HG03135 (cell line): ENCODE results near the gene CDK5RAP2.

Experiments
- ATAC-seq: cut with Tn5 transposase; IDR thresholded peaks from one replicate; pipeline ENCODE4 v1.9.1; 2021; ENCODE audit warnings: mild to moderate bottlenecking, moderate library complexity; ENCODE audit not compliant: unreplicated experiment

The CDK5RAP2 gene

DNA sequence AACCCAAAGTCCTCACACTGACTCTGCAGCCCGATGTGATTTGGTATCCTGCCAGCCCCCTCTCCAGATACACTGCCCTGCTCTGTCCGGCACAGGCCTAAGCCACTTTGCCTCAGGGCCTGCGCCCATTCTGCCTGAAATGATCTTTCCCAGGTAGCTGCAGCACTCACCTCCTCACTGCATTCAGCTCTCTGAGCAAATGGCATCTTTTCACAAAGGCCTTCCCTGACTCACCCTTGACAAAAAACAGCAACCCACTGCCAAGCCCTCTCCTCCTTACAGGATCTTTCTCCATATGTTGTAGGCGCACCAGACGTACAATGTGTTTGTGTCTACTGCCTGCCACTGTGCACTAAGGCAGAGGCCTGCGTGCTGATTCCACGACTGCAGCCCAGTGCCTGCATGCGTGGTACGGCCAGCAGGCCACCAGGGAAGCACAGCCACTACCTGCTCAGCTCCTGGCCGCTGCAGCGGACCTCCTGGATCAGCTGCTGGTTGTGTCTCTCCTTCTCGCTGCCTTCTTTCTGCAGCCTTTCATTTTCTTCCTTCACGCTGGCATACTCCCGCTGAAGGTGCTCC lies 171.2 kb downstream of the CDK5RAP2 start:
- no peak for ATAC-seq

DNA sequence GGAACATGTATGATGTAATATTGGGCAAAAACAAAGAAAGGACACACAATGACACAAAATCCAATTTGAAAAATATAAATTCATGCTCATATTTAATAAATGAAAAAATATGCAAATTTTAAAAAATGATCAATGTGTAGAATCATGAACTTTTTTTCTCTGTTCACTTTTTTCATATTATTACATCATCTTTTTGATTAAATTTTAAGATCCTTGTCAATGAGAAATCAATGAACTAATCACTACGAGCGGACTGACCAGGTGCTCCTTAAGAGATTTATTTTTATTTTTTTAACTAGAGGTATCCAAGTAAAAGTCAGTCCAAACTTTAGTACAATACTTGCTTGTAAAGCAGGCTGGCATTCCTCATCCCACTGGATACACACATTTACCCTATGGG lies 174.1 kb downstream of the CDK5RAP2 start:
- no peak for ATAC-seq

DNA sequence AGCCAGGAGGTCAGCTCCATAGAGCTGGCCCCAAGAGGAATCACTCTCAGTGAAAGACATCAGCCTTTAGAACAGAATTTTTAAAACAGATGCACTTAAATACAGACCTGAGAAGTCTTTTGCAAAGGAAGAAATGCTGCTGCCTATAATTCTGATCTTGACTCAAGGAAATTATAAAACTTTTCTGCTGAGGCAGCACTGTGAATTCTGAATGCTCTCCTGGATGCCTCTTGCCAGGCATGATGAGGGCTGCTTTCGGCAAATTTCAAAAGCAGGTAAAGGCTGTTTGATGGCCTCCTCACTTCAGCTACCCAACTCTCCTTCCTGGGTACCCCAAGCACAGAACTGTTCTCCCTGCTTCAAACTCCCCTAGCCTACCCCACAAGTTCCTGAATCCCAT lies 174.8 kb downstream of the CDK5RAP2 start:
- ATAC-seq, result no peak

DNA sequence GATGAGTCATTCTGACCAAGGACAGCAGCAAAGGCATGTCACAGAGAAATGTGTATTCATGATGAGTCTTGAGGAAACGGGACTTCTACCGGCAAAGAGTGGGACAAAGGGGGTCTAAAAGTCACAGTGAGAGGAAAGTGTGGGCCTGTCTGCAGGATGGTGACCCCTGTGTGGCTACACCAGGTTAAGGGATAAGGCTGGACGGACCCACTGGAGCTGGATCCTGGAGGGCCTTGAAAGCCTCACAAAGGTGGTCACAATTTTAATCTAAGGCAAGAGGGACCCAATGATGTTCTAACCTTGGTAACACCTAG lies 176.5 kb downstream of the CDK5RAP2 start:
- no peak for ATAC-seq

DNA sequence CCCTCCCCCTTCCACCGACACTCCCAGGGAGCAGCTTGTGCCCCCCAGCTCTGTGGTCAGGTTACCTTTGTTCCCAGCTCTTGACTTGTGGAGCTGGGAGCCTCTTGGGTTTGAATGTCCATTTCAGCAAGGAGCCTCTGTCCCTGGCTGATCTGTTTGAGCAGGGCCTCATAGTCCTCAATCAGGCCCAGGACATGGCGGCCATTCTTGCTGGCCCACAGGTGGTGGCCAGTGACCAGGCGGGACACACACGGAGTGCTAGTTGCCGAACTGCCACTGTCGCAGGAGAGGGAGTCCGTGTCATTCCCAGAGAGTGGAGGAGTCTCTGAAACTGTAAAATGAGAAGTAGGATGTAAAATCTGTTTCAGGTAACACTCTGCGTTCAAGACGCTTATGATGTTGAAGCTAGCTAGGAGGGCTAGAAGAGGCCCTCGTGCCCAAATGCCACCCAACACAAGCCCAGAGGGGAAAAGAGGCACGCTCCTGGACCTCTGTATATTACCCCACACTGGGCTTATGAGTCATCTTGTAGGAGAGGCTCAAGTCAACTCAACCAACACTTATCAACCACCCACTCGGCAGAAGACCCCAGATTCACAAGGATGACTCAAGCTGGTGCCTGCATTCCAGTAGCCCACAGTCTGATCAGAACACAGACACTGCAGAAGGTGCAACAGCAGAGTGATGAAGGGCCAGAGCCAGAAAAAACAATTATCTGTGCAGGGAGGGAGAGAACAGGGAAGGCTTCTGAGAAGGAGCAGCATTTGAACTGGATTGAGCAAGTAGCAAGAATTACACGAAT lies 177.0 kb downstream of the CDK5RAP2 start:
- no peak for ATAC-seq

DNA sequence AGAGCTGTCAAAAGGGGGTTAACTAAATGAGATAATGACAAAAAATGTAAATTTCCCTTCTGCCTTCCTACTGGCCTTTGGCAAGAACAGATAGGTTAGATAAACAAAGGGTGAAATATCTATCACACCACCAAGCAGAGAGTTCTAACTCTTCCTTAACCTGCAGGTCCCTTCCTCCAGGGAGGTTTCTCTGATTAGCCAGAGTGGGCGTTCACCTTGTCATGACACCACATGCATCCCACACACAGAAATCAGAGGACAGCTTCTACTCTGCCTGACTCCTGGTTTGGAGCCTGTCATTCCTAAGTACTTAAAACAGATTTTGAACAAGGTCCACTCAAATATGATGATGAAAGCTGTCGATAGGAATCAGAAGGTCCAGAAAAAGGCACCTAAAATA lies 180.0 kb downstream of the CDK5RAP2 start:
- no peak for ATAC-seq

DNA sequence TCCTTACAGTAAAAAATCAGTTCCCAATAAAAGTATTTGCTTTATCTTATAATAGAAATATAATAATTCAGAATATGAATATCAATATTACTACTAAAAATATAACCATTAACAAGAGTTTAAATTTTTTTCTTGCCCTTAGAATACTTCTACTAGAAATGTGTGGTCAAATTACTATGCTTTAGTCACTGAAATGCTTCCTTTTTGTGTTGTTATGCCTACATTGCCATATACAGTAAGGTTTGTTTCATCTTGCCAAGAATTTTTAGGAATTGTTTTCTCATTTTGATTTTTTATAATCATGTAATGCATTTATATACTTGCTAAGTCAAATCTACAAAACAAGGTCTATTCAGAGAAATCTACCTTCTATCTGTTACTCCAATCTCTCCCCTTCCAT lies 181.7 kb downstream of the CDK5RAP2 start:
- no peak for ATAC-seq

DNA sequence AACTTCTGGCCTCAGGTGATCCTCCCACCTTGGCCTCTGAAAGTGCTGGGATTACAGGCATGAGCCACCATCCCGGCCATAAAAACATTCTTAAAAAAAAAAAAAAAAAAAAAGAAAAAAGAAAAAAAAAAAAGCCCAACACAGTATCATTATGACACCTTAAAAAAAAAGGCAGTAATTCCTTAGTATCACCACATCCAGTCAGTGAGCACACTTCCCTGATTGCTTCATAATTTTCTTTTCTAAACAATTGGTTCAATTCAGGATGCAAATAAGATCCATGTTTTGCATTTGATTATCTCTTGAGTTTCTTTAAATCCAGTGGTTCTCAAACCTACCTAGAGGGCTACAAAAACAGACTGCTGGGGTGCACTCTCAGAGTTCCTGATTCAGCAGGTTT lies 182.5 kb downstream of the CDK5RAP2 start:
- no peak for ATAC-seq

DNA sequence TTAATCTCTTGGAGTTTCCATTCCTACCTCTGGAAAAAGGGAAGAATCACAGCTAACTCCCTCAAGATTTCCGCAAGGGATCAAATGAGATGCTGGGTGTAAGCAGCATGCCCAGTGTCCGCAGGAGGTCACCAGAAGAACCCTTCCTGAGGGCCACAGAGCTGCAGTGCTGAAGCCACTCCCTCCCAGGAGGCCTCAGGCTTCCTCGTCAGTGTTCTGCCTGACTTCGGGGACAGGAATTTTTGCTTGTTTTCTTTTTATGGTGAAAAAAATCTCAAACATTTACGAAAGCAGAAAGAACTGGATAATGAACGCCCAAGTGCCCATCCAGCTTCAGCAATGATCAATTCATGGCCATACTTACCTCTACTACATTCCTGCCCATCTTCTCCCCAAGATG lies 183.0 kb downstream of the CDK5RAP2 start:
- ATAC-seq, result no peak

DNA sequence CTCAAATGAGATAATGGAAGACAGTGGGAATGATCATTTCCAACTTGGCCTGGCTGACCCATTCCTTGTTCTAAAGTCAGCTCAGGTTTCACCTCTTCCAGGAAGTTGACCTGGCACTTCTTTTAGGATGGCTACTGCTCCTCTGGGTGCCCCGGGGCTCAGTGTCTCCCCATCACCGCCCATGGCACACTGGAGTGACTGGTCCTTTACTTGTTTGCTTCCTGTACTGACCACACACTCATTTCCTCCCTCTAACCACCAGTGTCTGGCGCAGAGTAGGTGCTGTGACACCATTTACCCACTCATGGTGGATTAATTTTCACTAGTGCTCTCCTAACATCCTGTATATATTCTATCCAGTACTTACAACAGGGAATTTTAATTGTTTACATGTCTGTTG lies 183.5 kb downstream of the CDK5RAP2 start:
- ATAC-seq, result no peak

DNA sequence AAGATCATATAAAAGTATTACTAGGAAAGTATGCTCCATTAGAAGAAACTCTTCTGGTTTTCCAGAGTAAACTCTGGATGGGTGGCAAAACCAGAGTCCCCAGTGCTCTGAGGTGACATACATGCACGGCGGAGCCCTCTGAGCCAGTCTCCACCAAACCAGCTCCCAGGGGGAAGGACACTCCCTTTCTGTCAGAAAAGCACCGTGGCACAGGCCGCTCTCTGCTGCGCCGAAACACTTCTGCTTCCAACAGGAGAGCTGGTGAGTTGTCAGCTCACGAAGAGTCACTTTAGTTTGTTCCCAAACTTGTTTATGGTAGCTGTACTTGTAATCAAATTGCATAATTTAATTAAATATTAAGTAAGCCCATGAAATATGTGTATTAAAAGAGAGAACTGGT lies 184.6 kb downstream of the CDK5RAP2 start:
- no peak for ATAC-seq

DNA sequence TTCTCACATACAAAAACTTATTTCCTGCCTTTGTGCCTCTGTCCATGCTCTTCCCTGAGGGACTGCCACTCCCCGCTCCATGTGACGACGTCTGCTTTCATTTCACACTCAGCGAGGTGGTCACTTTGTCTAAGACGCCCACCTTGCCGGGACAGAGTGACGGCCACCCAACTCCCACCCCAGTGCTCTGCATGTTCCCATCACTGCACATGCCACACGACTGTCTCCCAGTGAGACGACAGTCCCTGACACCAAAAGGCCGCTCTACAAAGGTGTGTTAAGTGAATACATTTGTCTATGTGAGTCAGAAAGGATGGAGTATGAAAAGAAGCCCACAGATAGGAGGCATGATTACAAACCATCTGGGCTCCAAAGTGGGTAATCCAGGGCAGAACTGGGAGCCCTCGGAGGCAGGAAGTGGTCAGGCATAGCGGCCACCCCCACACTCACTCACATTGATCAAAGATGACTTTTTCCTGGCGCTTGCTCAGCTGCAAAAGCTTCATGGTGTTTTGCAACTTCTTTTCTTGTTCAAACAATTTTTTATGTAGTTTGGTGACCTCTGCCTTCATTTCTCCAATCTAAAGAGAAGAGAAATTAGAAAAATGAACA lies 185.8 kb downstream of the CDK5RAP2 start:
- ATAC-seq, result no peak

DNA sequence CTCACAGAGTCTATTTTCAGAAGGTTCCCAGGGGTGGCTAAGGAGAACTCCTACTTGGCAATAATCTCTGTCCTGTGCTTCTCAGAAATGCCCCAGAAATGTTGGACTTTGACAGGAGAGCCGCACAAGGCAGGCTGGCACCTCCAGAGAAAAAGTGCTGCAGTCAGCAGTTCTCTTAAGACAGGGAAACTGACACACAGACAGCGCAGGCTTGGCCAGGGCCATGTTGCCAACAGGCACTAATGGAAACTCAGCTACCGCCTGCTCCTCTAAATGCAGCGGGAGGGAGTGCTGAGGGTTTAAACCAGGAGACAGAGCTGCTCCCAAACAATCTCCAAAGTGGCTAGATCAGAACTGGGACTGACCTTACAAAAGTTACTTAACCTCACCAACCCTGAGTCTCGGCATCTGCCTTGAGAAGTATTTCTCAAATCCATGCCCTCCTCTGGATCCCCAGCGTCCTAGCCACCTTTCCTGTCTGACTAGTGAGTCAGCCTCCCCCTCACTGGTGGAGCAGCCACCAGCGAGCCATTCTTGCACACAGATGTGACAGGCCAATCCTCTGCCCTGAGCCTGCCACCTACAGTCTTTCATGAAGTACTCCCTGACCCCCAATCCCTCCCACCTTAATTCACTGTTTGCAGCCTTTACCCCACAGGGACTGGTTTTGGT lies 186.4 kb downstream of the CDK5RAP2 start:
- ATAC-seq, result no peak

DNA sequence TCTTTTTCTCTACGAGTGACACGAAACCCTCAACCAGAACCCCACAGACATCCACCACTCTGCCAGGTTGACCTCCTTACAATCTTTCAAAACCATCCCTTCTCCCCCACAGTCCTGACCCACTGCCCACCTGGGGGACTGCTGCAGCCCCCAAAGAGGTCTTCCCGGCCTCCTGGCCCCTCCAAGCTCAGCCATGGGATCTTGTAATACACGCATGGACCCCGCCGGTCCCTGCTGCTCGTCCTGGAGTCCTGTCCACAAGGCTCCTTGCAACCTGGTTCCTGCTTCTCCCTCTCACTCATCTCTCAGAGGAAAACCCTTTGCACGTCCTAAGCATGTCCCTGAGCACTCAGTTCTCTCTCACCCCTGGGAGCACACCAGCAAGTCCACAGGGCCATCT lies 187.3 kb downstream of the CDK5RAP2 start:
- no peak for ATAC-seq

DNA sequence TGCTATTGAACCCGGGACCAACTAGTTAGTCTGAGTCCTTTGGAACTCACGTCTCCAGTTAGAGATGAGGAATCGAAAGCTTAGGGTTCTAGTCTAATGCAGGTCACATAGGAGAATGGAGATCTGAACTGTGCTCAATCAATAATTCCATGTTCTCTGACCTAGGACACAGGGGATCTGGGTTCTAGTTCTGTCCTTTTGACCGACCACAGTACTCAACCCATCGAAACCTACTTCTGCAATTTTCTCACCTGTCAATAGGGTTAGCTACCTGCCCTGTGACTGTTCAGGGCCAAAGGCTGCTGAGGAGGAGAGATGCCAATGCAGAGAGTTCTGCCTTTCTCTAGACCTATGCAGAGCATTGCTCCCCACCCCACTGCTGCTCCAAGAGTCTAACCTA lies 187.7 kb downstream of the CDK5RAP2 start:
- no peak for ATAC-seq

DNA sequence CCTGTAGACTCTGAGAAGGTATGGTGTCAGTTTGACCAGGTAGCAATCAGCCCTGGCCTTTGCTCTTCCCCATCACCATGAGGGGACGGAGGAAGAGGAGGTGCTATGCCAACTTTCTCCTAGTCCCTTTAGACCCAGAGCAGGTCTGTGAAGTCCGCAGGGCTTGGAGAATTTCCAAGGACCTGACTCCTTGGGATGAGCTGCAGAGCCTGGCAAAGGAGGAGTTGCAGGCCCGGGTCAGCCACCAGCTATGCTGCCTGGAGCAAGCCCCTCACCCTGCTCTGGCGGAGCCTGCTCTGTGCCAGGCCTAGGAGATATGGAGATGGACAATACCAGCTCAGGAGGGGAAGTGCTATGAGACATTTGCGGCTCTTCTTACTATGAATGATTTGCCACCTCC lies 188.3 kb downstream of the CDK5RAP2 start:
- ATAC-seq, result no peak

DNA sequence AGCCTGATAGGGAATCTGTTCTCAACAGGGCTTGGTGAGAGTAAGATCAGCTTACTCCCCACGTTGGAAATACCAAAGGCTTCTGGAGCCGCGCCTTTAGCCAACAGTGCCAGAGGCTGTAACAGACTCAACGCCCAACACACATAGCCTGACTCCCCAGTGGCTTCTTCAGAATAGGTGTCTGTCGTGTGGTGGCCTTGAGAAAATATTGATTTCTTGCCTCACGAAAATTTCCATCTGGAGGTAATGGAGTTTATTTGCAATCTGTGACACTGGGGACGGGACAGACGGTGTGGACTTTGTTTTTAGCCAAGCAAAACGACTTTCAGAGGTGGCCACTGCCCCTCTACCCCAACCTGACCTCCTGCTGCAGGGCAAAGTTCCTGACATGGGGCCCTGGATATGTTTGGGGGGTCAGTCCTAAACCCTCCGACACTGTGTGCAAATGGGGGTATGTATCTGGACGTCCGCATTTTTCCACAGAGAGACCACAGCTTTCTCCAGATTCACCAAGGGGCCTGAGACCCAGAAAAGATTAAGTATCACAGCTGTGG lies 189.3 kb downstream of the CDK5RAP2 start:
- ATAC-seq, result no peak

DNA sequence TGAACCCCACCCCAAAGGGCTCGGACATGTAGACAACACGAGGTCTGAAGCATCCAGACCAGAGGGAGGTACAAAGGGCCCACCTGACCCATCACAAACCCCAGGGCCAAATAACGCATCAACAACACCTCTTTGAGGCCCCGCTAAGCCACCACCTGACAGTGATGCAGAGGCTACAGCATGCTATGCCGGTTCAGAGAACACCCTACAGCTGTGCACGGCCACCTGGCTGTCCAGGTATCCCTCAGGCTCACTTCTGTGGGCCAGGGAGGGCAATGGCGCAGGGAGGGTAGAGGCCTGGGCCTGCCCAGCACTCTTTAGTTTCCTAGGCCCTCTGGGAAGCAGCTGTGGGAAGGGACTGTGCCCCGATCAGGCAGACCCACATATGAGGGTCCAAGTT lies 190.1 kb downstream of the CDK5RAP2 start:
- ATAC-seq, result no peak

DNA sequence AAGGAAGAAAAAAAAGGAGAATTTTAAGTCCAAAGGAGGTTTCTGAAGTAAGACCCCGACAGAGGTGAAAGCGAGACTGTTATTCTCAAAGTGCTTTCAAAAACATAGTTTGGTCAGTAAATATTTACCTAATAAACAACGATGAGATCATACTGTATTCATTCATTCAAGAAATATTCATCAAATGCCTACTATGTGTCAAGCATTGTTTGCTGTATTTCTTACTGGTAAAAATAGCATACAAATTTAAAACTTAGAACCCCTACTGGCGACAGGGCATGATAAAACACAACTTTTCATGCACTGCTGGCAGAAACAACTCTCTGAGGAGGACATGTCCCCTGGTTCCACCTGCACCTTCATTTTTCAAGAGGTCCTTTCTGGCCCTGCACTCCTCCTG lies 190.7 kb downstream of the CDK5RAP2 start:
- ATAC-seq, result no peak

DNA sequence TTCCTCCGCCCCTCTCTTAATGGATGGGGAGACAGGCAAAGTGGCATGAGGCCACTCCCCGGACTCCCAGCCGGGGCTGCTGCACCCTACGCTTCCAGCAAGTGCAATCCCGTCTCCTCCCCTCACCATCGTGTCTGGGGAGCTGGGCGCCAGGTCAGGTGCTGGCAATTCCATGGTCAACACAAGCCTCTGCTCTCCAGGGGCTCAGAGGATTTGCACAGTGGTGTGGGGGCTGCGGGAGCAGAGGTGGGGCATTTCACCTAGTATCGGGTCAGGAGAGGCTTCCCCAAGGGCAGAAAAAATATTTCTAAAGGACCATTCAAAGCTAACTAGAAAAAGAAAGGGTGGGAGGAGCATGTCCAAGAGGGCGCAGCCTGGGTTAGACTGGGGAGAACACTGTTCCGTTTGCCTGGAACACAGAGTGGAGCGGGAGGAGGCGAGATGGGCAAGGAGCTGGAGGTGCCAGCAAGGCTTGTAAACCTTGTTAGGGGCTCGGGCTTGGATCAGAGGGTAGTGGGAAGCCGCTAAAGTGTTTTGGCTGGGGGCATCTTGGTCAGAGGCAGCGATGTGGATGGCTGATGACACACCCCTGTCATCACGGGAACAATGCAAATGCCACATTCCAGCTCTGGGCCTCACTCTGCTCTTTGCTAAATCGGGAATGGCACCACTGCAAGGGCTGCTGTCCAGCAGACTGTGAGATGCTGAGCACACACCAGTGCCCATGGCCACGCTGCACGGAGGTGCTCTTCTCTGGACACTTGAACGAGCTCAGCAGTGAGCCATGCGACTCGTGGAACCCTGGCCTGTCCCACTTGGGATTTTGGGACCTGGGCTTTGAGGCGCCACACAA lies 191.7 kb downstream of the CDK5RAP2 start:
- ATAC-seq, result no peak
